Measurements from ENCODE around the gene KDM5D.

The KDM5D gene

GRCh38 chrY:19715226-19715625 is 29.3 kb downstream of the KDM5D start:
- H3K27ac ChIP-seq = no peak overlapping the region
- TF ChIP-seq, protein P1, sequence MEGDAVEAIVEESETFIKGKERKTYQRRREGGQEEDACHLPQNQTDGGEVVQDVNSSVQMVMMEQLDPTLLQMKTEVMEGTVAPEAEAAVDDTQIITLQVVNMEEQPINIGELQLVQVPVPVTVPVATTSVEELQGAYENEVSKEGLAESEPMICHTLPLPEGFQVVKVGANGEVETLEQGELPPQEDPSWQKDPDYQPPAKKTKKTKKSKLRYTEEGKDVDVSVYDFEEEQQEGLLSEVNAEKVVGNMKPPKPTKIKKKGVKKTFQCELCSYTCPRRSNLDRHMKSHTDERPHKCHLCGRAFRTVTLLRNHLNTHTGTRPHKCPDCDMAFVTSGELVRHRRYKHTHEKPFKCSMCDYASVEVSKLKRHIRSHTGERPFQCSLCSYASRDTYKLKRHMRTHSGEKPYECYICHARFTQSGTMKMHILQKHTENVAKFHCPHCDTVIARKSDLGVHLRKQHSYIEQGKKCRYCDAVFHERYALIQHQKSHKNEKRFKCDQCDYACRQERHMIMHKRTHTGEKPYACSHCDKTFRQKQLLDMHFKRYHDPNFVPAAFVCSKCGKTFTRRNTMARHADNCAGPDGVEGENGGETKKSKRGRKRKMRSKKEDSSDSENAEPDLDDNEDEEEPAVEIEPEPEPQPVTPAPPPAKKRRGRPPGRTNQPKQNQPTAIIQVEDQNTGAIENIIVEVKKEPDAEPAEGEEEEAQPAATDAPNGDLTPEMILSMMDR (conservative IDR thresholded peaks at IDR 0.05) = no peak
- no peak for TF ChIP-seq ZFX (IDR thresholded peaks at IDR 0.05)

GRCh38 chrY:19713430-19713829 is 31.1 kb downstream of the KDM5D start:
- H3K27ac ChIP-seq = no peak overlapping the region
- no peak for TF ChIP-seq ZFX (IDR thresholded peaks at IDR 0.05)
- TF ChIP-seq, protein P1 (conservative IDR thresholded peaks at IDR 0.05) = no peak

- TF ChIP-seq ZFX (IDR thresholded peaks at IDR 0.05) = no peak
- TF ChIP-seq, protein P1 (conservative IDR thresholded peaks at IDR 0.05) = no peak
- no peak overlapping the region for H3K27ac ChIP-seq
These were observed 38.3 kb downstream of the KDM5D start for GRCh38 chrY:19706273-19706672.

GRCh38 chrY:19698495-19698894 is 46.0 kb downstream of the KDM5D start:
- no peak for TF ChIP-seq ZFX (IDR thresholded peaks at IDR 0.05)
- TF ChIP-seq, protein P1 (conservative IDR thresholded peaks at IDR 0.05) = no peak
- H3K27ac ChIP-seq = no peak overlapping the region

DNA sequence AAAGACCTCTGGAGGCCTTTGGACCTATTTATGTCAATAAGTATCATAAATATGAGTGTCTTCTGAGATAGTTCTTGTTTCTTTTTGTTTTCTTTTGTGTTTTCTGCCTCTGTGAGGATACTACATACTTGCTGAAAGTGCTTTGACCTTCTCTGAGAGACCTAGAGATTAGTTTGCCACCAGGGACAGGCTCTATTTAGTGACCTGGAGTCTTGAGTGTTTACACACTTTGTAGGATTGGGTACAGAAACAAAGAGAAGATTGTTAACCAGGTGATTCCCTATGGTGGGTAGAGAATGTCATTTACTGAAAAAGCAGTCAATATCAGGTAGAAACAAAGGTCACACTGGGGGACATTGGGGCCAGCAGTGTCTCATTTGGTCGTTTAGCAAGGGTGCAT is 63.7 kb downstream of the KDM5D start:
- no peak for TF ChIP-seq ZFX (IDR thresholded peaks at IDR 0.05)
- TF ChIP-seq, protein P1 (conservative IDR thresholded peaks at IDR 0.05) = no peak
- H3K27ac ChIP-seq = no peak overlapping the region
